Activated CD4-positive, alpha-beta T cell treated with anti-CD3 and anti-CD28 coated beads for 36 hours (primary cell): ENCODE measurements around the gene CENATAC. TPM values are rescaled to one million over a fixed set of nuclear protein-coding genes. Genes with fewer than 3 reads are reported as not detected.
"Not testable (repeated sequence)": the region's sequence is repeated elsewhere in the genome, so short reads cannot be mapped to it uniquely, and the experiment has no call there.

Experiments used
- ATAC-seq: fragments of 200-7000 bp; cut with Tn5 transposase; one replicate; pipeline ENCODE4 v1.10.0; 2021; ENCODE audit warnings: mild to moderate bottlenecking, moderate library complexity
- CTCF ChIA-PET: fragments of 350-600 bp; sonication (Branson Sonifier 250); formaldehyde crosslinking; loops from one replicate; lab custom pipeline; 2021; ENCODE audit warnings: antibody characterized with exemption; lab: Charles Lee
- POLR2A ChIA-PET: fragments of 350-600 bp; sonication (Branson Sonifier 250); formaldehyde crosslinking; loops from one replicate; lab custom pipeline; 2021; ENCODE audit warnings: antibody characterized with exemption, inconsistent platforms; lab: Charles Lee
- DNase-seq: peaks from one replicate; pipeline ENCODE4 v3.0.0-alpha.2; 2020
- H3K27ac Mint-ChIP-seq: one replicate; pipeline ENCODE4 v1.8.0; 2021; ENCODE audit warnings: mixed read lengths
- H3K27me3 Mint-ChIP-seq: one replicate; pipeline ENCODE4 v1.8.0; 2021; ENCODE audit warnings: mixed read lengths
- H3K36me3 Mint-ChIP-seq: one replicate; pipeline ENCODE4 v1.8.0; 2021; ENCODE audit warnings: low read depth, mixed read lengths
- H3K4me1 Mint-ChIP-seq: one replicate; pipeline ENCODE4 v1.8.0; 2021; ENCODE audit warnings: mixed read lengths
- H3K4me3 Mint-ChIP-seq: one replicate; pipeline ENCODE4 v1.8.0; 2021; ENCODE audit warnings: mild to moderate bottlenecking, moderate library complexity, mixed read lengths
- H3K9me3 Mint-ChIP-seq: one replicate; pipeline ENCODE4 v1.8.0; 2021; ENCODE audit warnings: low read depth, mixed read lengths
- intact Hi-C, 2 experiments: fragments of 100-400 bp; cut with DNase I in 1 of 2; cut with micrococcal nuclease in 1 of 2; formaldehyde crosslinking; loops; one replicate each; pipeline versions ENCODE4 v1.14.2 to v1.15.1; 2022 to 2024; cut with DNase I, micrococcal nuclease
- total RNA-seq, 2 experiments: library from RNA; stranded (reverse); gene quantifications; one replicate each; pipeline ENCODE4 v1.2.3, GENCODE V29; 2021

Gene CENATAC
- total RNA-seq, 2 experiments from 2014 or later = 23.7 to 26.2 TPM

DNA sequence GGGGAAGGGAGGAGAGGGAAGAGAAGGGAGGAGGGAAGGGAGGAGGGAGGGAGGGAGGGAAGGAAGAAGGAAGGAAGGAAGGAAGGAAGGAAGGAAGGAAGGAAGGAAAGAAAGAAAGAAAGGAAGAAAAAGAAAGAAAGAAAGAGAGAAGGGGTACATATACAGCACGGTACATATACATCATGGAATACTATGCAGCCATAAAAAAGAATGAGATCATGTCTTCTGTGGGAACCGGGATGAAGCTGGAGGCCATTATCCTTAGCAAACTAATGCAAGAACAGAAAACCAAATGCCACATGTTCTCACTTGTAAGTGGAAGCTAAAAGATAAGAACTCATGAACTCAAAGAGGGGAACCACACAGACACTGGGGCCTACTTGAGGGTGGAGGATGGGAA lies 28.4 kb upstream of the CENATAC start:
- DNase-seq, H3K4me1 Mint-ChIP-seq, POLR2A ChIA-PET, H3K4me3 Mint-ChIP-seq, H3K36me3 Mint-ChIP-seq, ATAC-seq, H3K27ac Mint-ChIP-seq, intact Hi-C loops, CTCF ChIA-PET, H3K9me3 Mint-ChIP-seq: not testable (repeated sequence)
- H3K27me3 Mint-ChIP-seq = peaks cover 12% of the 10 kb centered on the region

- ChIA-PET POLR2A (no interaction called here), CTCF (interaction anchor here (0.6 kb wide), 1 partner anchor 32 kb away, joined by 3 read pairs; no protein-coding TSS in a partner anchor)
- no peaks in the 10 kb centered on the region for H3K4me1 Mint-ChIP-seq
- H3K27me3 Mint-ChIP-seq = peaks cover 19% of the 10 kb centered on the region
- intact Hi-C loops = no loop called here
- ATAC-seq (no peak), DNase-seq (no peak)
- no peak within 1 kb of the TSS for H3K27ac Mint-ChIP-seq
- no peak within 1 kb of the TSS for H3K4me3 Mint-ChIP-seq
- no peaks in the 10 kb centered on the region for H3K9me3 Mint-ChIP-seq
- H3K36me3 Mint-ChIP-seq = no peaks in the 10 kb centered on the region
These were observed 26.3 kb upstream of the CENATAC start, which contains the start of gene FOXR1 for GRCh38 chr11:118971646-118972045. TSS of gene FOXR1 (plus strand) at chr11:118971761. CDS start at chr11:118971932, 171 bp downstream.

GRCh38 chr11:118973985-118974384 lies 24.0 kb upstream of the CENATAC start:
- peaks cover 19% of the 10 kb centered on the region for H3K27me3 Mint-ChIP-seq
- no peak overlapping the region for H3K4me3 Mint-ChIP-seq
- intact Hi-C loops = no loop called here
- no peak for DNase-seq
- POLR2A ChIA-PET = no interaction called here
- H3K36me3 Mint-ChIP-seq = no peaks in the 10 kb centered on the region
- H3K27ac Mint-ChIP-seq = no peak overlapping the region
- ATAC-seq = no peak
- CTCF ChIA-PET = interaction anchor here (0.6 to 1.4 kb wide), 3 partner anchors 16 to 304 kb away, joined by 3 to 5 read pairs (median 3); no protein-coding TSS in a partner anchor
- no peaks in the 10 kb centered on the region for H3K4me1 Mint-ChIP-seq
- no peaks in the 10 kb centered on the region for H3K9me3 Mint-ChIP-seq

DNA sequence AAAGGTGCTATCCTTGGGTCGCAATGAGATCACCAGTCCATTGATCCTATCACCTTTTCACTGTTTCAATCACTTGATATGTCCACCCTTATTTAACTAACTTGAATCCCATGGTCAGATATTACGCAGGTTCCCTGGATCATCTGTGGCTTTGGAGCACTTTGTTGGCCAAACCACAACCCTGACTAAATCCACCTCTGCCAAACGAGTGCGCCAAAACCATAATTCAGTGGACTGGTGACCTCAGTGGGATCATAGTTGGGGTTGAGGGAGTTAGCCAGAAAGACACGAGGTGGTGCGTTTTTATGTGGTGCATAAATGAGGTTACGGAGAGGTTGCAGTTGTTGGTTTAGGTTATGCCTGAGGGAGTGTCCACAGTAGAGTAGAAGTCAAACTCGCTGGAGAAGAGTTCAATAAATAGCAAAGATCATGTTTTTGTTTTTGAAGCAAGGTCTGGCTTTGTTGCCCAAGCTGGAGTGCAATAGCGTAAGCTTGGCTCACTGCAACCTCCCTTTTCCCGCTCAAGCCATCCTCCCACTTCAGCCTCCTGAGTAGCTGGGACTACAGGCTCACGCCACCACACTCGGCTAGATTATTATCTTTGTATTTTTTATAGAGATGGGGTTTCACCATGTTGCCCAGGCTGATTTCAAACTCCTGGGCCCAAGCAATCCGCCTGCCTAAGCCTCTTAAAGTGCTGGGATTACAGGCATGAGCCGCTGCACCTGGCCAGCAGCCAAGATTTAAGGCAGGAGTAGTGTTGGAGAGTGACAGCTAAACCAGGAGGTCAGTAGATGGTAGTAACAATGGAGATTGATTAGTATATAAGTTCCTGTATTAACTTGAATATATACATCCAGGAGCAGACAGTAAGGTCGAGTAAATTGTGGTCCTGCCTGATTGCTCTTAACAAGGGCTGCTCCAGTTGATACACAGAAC lies 21.9 kb upstream of the CENATAC start:
- ATAC-seq (no peak), DNase-seq (no peak)
- H3K36me3 Mint-ChIP-seq = no peaks in the 10 kb centered on the region
- ChIA-PET CTCF (interaction anchor here (0.5 kb wide), 1 partner anchor 54 kb away, joined by 3 read pairs; no protein-coding TSS in a partner anchor), POLR2A (no interaction called here)
- intact Hi-C loops = no loop called here
- no peak overlapping the region for H3K27ac Mint-ChIP-seq
- H3K4me3 Mint-ChIP-seq = no peak overlapping the region
- no peaks in the 10 kb centered on the region for H3K9me3 Mint-ChIP-seq
- H3K27me3 Mint-ChIP-seq = peaks cover 14% of the 10 kb centered on the region
- H3K4me1 Mint-ChIP-seq = no peaks in the 10 kb centered on the region

DNA sequence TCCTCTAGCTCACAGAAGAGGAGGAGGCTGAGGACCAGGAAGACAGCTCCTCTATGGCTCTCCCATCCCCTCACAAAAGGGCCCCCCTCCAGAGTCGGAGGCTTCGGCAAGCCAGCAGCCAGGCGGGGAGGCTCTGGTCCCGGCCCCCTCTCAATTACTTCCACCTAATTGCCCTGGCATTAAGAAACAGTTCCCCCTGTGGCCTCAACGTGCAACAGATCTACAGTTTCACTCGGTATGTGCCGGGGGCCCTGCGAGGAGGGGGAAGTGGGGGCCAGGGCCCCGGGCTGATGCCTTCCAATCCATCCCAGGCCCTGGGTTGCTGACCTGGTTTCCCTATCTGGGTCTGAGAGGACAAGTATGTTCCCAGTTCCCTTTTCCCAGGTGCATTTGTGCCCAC lies 18.5 kb upstream of the CENATAC start:
- H3K4me3 Mint-ChIP-seq = no peak overlapping the region
- no peak overlapping the region for H3K27ac Mint-ChIP-seq
- H3K27me3 Mint-ChIP-seq = peaks cover 7% of the 10 kb centered on the region
- ATAC-seq = peak; percentile 42
- no peaks in the 10 kb centered on the region for H3K36me3 Mint-ChIP-seq
- POLR2A ChIA-PET = no interaction called here
- CTCF ChIA-PET = no interaction called here
- H3K4me1 Mint-ChIP-seq = no peaks in the 10 kb centered on the region
- no peak for DNase-seq
- intact Hi-C loops = no loop called here
- H3K9me3 Mint-ChIP-seq = no peaks in the 10 kb centered on the region

DNA sequence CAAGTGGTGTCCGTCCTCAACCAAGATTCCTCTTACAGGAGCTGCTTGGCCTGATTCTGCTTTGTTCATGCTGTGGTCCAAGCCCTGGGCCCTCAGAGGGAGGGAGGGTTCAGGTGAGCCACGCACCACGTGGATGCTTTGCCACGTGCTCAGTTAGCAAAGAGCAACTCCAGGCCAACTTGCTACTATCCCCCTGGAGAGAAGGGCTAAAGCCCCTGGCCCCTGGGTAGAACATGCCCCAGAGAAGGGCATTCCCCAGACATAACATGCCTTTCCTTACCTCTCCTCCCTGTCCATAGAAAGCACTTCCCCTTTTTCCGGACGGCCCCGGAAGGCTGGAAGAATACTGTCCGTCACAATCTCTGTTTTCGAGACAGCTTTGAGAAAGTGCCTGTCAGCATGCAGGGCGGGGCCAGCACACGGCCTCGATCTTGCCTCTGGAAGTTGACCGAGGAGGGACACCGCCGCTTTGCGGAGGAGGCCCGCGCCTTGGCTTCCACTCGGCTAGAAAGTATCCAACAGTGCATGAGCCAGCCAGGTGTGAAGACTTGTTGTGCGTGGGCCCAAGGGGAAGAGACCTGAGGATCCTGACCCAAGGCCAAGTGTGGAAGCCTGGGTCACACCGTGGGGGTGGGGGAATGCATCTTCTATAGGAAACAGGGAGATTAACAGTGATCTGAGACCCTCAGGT lies 17.6 kb upstream of the CENATAC start:
- H3K27ac Mint-ChIP-seq = no peak overlapping the region
- H3K9me3 Mint-ChIP-seq = no peaks in the 10 kb centered on the region
- ChIA-PET POLR2A (no interaction called here), CTCF (no interaction called here)
- no peak for ATAC-seq
- intact Hi-C loops = no loop called here
- no peaks in the 10 kb centered on the region for H3K4me1 Mint-ChIP-seq
- H3K4me3 Mint-ChIP-seq = no peak overlapping the region
- H3K36me3 Mint-ChIP-seq = no peaks in the 10 kb centered on the region
- H3K27me3 Mint-ChIP-seq = peaks cover 3% of the 10 kb centered on the region
- no peak for DNase-seq

GRCh38 chr11:118984337-118984736 lies 13.6 kb upstream of the CENATAC start:
- H3K4me3 Mint-ChIP-seq, H3K4me1 Mint-ChIP-seq, H3K9me3 Mint-ChIP-seq, ATAC-seq, H3K27me3 Mint-ChIP-seq, DNase-seq, intact Hi-C loops, POLR2A ChIA-PET, H3K27ac Mint-ChIP-seq, H3K36me3 Mint-ChIP-seq: not testable (repeated sequence)
- CTCF ChIA-PET = interaction anchor here (0.6 to 1.4 kb wide), 2 partner anchors 215 to 294 kb away, joined by 3 to 5 read pairs; no protein-coding TSS in a partner anchor

- no peak overlapping the region for H3K4me3 Mint-ChIP-seq
- H3K9me3 Mint-ChIP-seq = no peaks in the 10 kb centered on the region
- no peaks in the 10 kb centered on the region for H3K4me1 Mint-ChIP-seq
- H3K27ac Mint-ChIP-seq = no peak overlapping the region
- ATAC-seq = no peak
- ChIA-PET POLR2A (no interaction called here), CTCF (interaction anchor here (0.7 to 1.4 kb wide), 2 partner anchors 55 to 295 kb away, joined by 3 to 5 read pairs; no protein-coding TSS in a partner anchor)
- DNase-seq = no peak
- no peaks in the 10 kb centered on the region for H3K36me3 Mint-ChIP-seq
- H3K27me3 Mint-ChIP-seq = no peaks in the 10 kb centered on the region
- intact Hi-C loops = no loop called here
These were observed 13.1 kb upstream of the CENATAC start for GRCh38 chr11:118984825-118985224.

GRCh38 chr11:118988280-118988679 lies 9.7 kb upstream of the CENATAC start:
- Mint-ChIP-seq H3K27me3 (no peaks in the 10 kb centered on the region), H3K27ac (no peak overlapping the region), H3K9me3 (no peaks in the 10 kb centered on the region), H3K4me3 (no peak overlapping the region), H3K4me1 (no peaks in the 10 kb centered on the region), H3K36me3 (peaks cover 8% of the 10 kb centered on the region)
- CTCF ChIA-PET = no interaction called here
- POLR2A ChIA-PET = no interaction called here
- DNase-seq = no peak
- ATAC-seq = no peak
- intact Hi-C loops = no loop called here

GRCh38 chr11:118991486-118992038 lies 6.4 kb upstream of the CENATAC start:
- H3K27me3 Mint-ChIP-seq, POLR2A ChIA-PET, H3K4me3 Mint-ChIP-seq, H3K27ac Mint-ChIP-seq, H3K9me3 Mint-ChIP-seq, CTCF ChIA-PET, H3K4me1 Mint-ChIP-seq, ATAC-seq, intact Hi-C loops, DNase-seq: not testable (repeated sequence)
- H3K36me3 Mint-ChIP-seq = peaks cover 19% of the 10 kb centered on the region
